GM21381 (cell line): ENCODE results near the gene ANKMY1.

ENCODE experiments used
- ATAC-seq: cut with Tn5 transposase; IDR thresholded peaks from one replicate; pipeline ENCODE4 v1.9.1; 2021; ENCODE audit warnings: mild to moderate bottlenecking, moderate library complexity; ENCODE audit not compliant: unreplicated experiment

The ANKMY1 gene, protein sequence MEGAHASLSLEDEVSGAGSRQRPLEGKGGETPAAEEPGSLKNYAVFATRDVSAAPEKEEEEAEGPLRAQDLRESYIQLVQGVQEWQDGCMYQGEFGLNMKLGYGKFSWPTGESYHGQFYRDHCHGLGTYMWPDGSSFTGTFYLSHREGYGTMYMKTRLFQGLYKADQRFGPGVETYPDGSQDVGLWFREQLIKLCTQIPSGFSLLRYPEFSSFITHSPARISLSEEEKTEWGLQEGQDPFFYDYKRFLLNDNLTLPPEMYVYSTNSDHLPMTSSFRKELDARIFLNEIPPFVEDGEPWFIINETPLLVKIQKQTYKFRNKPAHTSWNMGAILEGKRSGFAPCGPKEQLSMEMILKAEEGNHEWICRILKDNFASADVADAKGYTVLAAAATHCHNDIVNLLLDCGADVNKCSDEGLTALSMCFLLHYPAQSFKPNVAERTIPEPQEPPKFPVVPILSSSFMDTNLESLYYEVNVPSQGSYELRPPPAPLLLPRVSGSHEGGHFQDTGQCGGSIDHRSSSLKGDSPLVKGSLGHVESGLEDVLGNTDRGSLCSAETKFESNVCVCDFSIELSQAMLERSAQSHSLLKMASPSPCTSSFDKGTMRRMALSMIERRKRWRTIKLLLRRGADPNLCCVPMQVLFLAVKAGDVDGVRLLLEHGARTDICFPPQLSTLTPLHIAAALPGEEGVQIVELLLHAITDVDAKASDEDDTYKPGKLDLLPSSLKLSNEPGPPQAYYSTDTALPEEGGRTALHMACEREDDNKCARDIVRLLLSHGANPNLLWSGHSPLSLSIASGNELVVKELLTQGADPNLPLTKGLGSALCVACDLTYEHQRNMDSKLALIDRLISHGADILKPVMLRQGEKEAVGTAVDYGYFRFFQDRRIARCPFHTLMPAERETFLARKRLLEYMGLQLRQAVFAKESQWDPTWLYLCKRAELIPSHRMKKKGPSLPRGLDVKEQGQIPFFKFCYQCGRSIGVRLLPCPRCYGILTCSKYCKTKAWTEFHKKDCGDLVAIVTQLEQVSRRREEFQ

DNA sequence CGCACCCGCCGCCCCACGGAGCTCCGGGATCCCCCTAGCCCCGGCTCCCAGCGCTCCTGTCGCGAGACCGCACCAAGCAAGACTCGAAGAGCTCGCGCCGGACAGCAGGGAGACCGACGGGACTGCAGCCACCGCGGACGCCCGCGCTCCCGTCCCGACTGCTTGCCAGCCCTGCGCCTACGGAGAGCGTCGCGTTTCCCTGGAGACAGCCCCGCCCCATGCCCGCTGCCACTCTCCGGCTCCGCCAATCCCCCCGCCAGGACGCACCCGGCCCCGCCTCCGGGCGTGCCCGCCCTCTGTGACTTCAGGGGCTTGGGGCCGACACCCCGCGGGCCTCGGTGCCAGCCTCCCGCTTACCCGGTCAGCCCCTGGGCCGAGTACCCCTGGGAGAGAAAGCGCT lies at the start of gene ANKMY1:
ANKMY1 (minus strand) TSS at position 181 of the 400 bp plus-strand sequence. CDS start 653 bp downstream, outside the sequence.
- ATAC-seq: no peak

GRCh38 chr2:240605867-240606743 lies 48.3 kb upstream of the ANKMY1 start:
- ATAC-seq: no peak

- no peak for ATAC-seq
Measured at GRCh38 chr2:240604939-240605716, 47.3 kb upstream of the ANKMY1 start.

- no peak for ATAC-seq
Measured at GRCh38 chr2:240604291-240604938, 46.6 kb upstream of the ANKMY1 start.

- no peak for ATAC-seq
Measured at GRCh38 chr2:240603846-240604245, 46.1 kb upstream of the ANKMY1 start.

- no peak for ATAC-seq
Measured at GRCh38 chr2:240603081-240603835, 45.5 kb upstream of the ANKMY1 start.

- ATAC-seq: no peak
Measured at GRCh38 chr2:240602266-240603050, 44.7 kb upstream of the ANKMY1 start.

- no peak for ATAC-seq
Measured at GRCh38 chr2:240601831-240602160, 44.0 kb upstream of the ANKMY1 start.

DNA sequence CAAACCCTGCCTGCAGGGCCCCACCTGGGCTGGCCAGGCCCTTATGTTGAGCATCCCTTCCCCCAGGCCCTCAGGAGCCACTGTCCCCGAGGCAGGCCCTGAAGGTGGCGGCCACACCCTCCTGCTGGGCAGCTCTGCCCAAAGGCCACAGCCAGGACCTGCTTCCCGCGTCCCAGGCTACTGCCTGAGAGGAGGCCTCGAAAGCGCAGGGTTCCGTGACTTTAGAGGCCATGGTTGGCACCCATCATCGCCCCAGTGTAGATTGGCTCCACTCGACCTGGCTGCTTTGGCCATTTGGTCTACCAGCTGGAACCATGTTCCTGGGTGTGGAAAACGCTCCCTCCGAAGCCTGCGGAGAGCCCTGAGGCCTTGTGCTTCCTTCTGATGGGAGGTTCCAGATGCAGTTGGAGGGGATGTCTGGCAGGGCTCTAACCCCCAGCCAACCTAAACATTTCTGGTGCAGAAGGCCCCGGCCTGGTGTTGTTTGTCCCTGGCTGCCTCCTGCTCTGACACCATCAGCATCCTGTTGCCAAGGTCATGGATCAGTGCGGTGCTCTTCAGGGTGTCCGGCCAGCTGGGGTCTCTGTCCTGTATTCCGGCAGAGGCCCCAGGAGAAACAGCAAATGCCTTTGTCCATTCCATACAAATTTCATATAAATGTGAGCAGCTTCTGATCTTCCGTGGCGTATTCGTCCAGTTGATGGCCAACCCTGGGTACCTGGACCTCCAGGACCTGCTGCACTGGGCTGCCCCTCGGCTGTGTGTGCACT lies 43.5 kb upstream of the ANKMY1 start:
- ATAC-seq: no peak

DNA sequence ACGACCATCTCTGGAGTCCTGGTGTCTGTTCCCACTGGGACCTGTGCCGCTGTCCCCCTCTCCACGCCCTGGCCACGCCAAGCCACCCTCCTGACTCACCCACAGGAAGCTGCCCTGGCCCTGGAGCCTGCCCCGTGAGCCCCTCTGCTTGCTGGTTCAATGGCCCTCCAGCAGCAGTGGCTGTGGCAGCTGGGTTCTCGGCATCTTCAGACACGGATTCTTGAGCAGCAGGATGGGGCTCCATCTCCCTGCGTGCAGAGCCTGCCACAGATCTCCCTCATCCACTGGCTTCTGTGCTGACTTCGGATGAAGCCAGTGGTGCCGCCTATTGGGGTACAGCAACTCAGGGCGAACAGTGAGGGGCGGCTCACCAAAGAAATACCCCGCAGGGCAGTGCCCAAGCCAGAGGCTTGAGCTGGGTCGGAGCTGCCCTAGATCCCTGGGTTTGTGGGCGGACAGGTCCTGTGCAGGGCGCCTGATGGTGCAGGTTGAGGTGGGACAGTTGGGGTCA lies 42.7 kb upstream of the ANKMY1 start:
- no peak for ATAC-seq

DNA sequence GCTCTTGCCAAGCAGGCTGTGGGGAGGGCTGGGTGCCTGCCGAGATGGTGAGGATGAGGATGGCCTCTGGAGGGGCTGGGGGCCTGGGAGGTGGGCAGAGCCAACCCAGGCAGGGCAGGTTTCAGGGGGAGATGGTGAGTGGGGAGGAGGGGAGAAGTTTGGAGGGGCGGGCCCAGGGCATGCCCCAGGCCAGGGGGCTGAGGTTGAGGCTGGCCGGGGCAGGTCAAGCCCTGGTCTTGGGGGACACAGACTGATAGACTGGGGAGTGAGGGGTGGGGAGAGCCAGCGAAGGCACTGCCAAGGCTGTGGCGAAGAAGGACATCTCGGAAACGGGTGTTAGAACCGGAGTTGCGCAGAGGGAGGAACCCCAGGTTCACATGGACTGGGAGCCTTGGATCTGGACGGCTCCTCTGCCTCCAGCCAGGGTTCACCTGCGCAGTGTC lies 41.4 kb upstream of the ANKMY1 start:
- ATAC-seq: no peak

- no peak for ATAC-seq
Measured at GRCh38 chr2:240598311-240598911, 40.6 kb upstream of the ANKMY1 start.

- ATAC-seq: no peak
Measured at GRCh38 chr2:240597419-240598181, 39.8 kb upstream of the ANKMY1 start.

DNA sequence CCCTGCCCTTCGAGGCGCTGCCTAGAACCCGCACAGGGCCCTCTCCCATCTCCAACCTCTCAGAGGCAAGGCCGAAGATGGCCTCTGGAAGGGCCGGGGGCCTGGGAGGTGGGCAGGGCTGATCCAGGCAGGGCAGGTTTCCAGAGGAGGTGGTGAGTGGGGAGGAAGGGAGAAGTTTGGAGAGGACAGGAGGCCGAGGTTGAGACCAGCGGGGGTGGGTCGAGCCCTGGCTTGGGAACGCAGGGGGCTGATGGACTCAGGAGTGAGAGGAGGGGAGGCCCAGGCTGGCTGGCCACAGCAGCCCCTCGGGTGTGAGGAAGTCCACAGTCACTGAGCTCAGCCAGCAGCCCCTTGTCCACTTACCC lies 39.2 kb upstream of the ANKMY1 start:
- no peak for ATAC-seq

DNA sequence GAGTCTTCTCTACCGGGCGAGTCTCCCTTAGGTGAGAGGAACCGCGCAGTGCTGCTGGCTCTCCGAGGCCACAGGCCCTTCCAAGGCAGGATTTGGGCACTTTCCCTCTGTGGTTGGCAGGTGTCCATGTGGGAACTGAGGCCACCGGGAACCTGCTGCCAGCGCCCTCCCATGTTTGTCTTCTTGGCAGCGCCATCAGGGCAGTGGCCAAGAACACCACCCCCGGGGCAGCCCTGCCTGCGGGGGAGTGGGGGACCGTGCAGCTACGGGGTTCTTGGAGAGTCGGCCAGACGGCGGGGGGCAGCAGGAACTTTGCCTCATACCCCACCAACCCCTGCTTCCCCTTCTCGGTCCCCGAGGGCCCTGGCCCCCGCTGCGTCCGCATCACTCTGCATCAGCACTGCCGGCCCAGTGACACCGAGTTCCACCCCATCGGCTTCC lies 38.7 kb upstream of the ANKMY1 start:
- ATAC-seq: no peak

DNA sequence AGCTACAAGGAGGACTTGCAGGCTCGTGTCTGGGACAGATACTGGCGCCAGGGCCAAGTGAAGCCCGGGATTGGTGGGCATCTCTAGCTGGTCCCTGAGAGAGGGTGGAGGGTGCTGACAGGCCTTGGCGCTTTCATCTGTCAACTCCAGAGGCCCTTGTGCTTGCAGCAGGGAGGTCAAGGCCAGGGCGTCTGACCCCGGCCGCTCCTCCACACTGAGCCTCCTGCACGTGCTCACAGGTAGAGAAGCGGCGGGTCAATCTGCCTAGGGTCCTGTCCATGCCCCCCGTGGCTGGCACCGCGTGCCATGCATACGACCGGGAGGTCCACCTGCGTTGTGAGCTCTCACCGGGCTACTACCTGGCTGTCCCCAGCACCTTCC lies 38.3 kb upstream of the ANKMY1 start:
- ATAC-seq: no peak
